ENCODE measurements around the gene SERPINF2.

The SERPINF2 gene

DNA sequence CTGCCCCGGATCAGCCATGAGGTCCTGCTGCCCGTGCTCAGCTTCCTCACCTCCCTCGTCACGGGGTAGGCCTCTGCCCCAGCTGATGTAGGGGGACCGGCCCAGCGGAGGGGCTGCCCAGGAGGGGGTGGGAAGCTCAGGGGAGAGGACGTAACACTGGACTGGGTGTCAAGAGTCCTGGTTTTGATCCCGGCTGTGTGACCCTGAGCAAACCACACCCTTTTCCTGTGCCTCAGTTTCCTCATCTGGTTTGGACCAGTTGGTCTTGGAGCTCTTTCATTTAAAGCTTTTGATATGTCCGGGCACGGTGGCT is 11.5 kb upstream of the SERPINF2 start:
- no peak for DNase-seq (ENCODE audit: extremely low read depth, low read depth)

DNA sequence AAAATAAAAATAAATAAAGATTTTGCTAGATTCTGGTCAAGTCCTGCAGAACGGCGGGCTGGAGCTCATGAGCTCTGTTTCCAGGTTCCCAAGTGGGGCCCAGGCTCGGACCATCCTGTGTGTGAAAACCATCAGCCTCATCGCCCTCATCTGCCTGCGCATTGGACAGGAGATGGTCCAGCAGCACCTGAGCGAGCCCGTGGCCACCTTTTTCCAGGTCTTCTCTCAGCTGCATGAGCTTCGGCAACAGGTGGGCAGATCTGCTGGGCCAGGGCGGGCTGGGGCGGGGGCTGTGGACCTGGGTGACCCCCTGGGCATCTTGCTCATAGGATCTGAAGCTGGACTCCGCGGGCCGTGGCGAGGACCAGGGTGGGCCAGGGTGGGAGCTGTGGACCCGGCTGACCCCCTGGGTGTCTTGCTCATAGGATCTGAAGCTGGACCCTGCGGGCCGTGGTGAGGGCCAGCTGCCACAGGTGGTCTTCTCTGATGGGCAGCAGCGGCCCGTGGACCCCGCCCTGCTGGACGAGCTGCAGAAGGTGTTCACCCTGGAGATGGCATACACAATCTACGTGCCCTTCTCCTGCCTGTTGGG is 10.3 kb upstream of the SERPINF2 start:
- no peak for DNase-seq (ENCODE audit: extremely low read depth, low read depth)
- TF ChIP-seq, protein P1, sequence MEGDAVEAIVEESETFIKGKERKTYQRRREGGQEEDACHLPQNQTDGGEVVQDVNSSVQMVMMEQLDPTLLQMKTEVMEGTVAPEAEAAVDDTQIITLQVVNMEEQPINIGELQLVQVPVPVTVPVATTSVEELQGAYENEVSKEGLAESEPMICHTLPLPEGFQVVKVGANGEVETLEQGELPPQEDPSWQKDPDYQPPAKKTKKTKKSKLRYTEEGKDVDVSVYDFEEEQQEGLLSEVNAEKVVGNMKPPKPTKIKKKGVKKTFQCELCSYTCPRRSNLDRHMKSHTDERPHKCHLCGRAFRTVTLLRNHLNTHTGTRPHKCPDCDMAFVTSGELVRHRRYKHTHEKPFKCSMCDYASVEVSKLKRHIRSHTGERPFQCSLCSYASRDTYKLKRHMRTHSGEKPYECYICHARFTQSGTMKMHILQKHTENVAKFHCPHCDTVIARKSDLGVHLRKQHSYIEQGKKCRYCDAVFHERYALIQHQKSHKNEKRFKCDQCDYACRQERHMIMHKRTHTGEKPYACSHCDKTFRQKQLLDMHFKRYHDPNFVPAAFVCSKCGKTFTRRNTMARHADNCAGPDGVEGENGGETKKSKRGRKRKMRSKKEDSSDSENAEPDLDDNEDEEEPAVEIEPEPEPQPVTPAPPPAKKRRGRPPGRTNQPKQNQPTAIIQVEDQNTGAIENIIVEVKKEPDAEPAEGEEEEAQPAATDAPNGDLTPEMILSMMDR (IDR thresholded peaks at IDR 0.05; ENCODE audit: low read depth, low read length): no peak

More for the DNA sequence above, 11.5 kb upstream of the SERPINF2 start:
- TF ChIP-seq, protein P1 (IDR thresholded peaks at IDR 0.05; ENCODE audit: low read depth, low read length): no peak

- TF ChIP-seq, protein P1 (IDR thresholded peaks at IDR 0.05; ENCODE audit: low read depth, low read length): no peak
- no peak for DNase-seq (ENCODE audit: extremely low read depth, low read depth)
Observed at GRCh38 chr17:1732833-1733321, 9.8 kb upstream of the SERPINF2 start.

DNA sequence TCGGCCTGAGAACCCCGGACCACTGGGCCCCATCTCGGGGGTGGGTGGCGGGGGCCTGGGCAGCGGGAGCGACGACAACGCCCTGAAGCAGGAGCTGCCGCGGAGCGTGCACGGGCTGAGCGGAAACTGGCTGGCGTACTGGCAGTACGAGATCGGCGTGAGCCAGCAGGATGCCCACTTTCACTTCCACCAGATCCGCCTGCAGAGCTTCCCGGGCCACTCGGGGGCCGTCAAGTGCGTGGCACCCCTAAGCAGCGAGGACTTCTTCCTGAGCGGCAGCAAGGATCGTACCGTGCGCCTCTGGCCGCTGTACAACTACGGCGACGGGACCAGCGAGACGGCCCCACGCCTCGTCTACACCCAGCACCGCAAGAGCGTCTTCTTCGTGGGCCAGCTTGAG is 8.9 kb upstream of the SERPINF2 start:
- TF ChIP-seq, protein P1 (IDR thresholded peaks at IDR 0.05; ENCODE audit: low read depth, low read length): no peak
- DNase-seq (ENCODE audit: extremely low read depth, low read depth): no peak

GRCh38 chr17:1735418-1735817 is 7.3 kb upstream of the SERPINF2 start:
- TF ChIP-seq, protein P1 (IDR thresholded peaks at IDR 0.05; ENCODE audit: low read depth, low read length): no peak
- DNase-seq (ENCODE audit: extremely low read depth, low read depth): no peak

DNA sequence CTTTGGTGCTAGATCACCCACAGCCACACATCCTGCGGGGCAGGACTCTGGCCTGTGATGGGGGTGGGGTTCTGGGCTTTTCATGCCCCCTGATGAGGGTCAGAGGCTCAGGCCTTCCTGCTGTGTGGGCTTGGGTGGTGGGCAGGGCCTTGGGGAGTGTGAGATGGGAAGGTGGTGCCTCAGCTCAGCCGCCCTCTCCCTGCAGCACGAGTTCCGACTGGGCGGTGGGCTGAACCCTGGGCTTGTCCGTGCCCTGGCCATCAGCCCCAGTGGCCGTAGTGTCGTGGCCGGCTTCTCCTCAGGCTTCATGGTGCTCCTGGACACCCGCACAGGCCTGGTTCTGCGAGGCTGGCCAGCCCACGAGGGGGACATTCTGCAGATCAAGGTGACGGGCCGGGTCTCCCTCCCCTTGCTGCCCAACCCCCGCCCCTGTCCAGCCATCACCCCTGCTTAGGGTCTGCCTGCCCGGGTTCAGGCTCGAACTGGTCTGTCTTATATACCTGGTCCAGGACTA is 6.8 kb upstream of the SERPINF2 start:
- DNase-seq (ENCODE audit: extremely low read depth, low read depth): no peak

More for the DNA sequence above, 6.8 kb upstream of the SERPINF2 start:
- TF ChIP-seq, protein P1 (IDR thresholded peaks at IDR 0.05; ENCODE audit: low read depth, low read length): no peak

Data from AG09319 (cell line).